SK-N-SH (cell line): ENCODE measurements around the gene PEPD.

Experiments
- CHD2 ChIP-seq: fragments of 150-350 bp; IDR thresholded peaks from 2 replicates; pipeline ENCODE4 v1.6.1; 2018; ENCODE audit warnings: low read length; ENCODE audit not compliant: partially characterized antibody
- FOXJ3 ChIP-seq: sonication (generic); formaldehyde crosslinking; IDR thresholded peaks from 2 replicates; pipeline ENCODE4 v1.5.1; 2020; ENCODE audit warnings: mild to moderate bottlenecking, missing genetic modification reagents
- GABPA ChIP-seq: IDR thresholded peaks from 2 replicates; pipeline ENCODE4 v1.4.0; 2012; ENCODE audit warnings: low read depth, mild to moderate bottlenecking
- GATA2 ChIP-seq: sonication (generic); formaldehyde crosslinking; IDR thresholded peaks from 2 replicates; pipeline ENCODE4 v1.5.0; 2020; ENCODE audit warnings: mild to moderate bottlenecking, missing genetic modification reagents
- JUND ChIP-seq: IDR thresholded peaks from 2 replicates; pipeline ENCODE4 v1.4.0; 2012
- MAX ChIP-seq: IDR thresholded peaks from 2 replicates; pipeline ENCODE4 v1.4.0; 2012; ENCODE audit warnings: low read depth
- NFIC ChIP-seq: IDR thresholded peaks from 2 replicates; pipeline ENCODE4 v1.4.0; 2012; ENCODE audit warnings: borderline replicate concordance
- POLR2AphosphoS5 ChIP-seq: IDR thresholded peaks from 2 replicates; pipeline ENCODE4 v1.6.1; 2012; ENCODE audit warnings: low read depth, low read length
- RAD21 ChIP-seq: IDR thresholded peaks from 2 replicates; pipeline ENCODE4 v1.6.1; 2012; ENCODE audit warnings: mild to moderate bottlenecking, low read length
- SIN3A ChIP-seq: IDR thresholded peaks from 2 replicates; pipeline ENCODE4 v1.6.1; 2012; ENCODE audit warnings: low read depth, mild to moderate bottlenecking, low read length, moderate library complexity, borderline replicate concordance
- TF ChIP-seq, protein P1 (sequence below): fragments of 200-600 bp; sonication (generic); IDR thresholded peaks from 2 replicates; pipeline ENCODE4 v1.6.1; 2017; ENCODE audit warnings: antibody characterized with exemption, mild to moderate bottlenecking, moderate library complexity

DNA sequence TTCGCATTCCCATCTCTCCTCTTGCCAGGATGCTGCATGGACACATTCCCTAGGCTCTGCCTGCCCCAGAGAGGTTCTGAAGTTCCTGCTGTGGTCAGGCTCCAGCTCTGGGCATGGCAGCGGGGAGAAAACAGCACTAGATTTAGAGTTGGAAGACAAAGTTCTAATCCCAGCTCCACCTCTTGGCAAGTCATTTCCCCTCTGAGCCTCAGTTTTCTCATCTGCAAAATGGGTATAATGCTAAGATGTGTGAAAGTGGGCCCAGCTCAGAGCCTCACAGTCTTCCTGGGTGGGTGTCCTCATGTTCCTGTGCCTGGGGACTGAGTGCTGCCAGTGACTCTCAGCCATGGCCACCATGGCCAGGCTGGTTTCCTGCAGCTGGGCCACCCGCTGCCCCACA, 9.6 kb downstream of the PEPD start:
- TF ChIP-seq, protein P1, sequence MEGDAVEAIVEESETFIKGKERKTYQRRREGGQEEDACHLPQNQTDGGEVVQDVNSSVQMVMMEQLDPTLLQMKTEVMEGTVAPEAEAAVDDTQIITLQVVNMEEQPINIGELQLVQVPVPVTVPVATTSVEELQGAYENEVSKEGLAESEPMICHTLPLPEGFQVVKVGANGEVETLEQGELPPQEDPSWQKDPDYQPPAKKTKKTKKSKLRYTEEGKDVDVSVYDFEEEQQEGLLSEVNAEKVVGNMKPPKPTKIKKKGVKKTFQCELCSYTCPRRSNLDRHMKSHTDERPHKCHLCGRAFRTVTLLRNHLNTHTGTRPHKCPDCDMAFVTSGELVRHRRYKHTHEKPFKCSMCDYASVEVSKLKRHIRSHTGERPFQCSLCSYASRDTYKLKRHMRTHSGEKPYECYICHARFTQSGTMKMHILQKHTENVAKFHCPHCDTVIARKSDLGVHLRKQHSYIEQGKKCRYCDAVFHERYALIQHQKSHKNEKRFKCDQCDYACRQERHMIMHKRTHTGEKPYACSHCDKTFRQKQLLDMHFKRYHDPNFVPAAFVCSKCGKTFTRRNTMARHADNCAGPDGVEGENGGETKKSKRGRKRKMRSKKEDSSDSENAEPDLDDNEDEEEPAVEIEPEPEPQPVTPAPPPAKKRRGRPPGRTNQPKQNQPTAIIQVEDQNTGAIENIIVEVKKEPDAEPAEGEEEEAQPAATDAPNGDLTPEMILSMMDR: no peak
- no peak for TF ChIP-seq MAX
- no peak for TF ChIP-seq JUND
- TF ChIP-seq POLR2AphosphoS5: no peak
- no peak for TF ChIP-seq RAD21
- TF ChIP-seq GATA2 (CRISPR knock-in tag): no peak
- no peak for TF ChIP-seq NFIC
- TF ChIP-seq FOXJ3: no peak
- TF ChIP-seq SIN3A: no peak
- no peak for TF ChIP-seq GABPA
- no peak for TF ChIP-seq CHD2
